Measurements from ENCODE around the gene AGAP1. TPM values are rescaled to one million over a fixed set of nuclear protein-coding genes. Genes with fewer than 3 reads are reported as not detected.

The AGAP1 gene
- total RNA-seq, 2 experiments from 2014 or later, result not detected

GRCh38 chr2:236055471-236055870 lies 561.6 kb downstream of the AGAP1 start:
- H3K27ac ChIP-seq (ENCODE audit: low read depth, low read length, poor library complexity, severe bottlenecking), result no peak overlapping the region
- CTCF ChIA-PET (ENCODE audit: unreplicated experiment), result no interaction called here
- TF ChIP-seq EZH2phosphoT487 (IDR thresholded peaks at IDR 0.05; ENCODE audit: borderline replicate concordance, low read depth, low read length), result no peak
- TF ChIP-seq CTCF (conservative IDR thresholded peaks at IDR 0.05; ENCODE audit: low read length), result no peak

GRCh38 chr2:236056141-236056540 lies 562.3 kb downstream of the AGAP1 start:
- no peak for DNase-seq (ENCODE audit: low spot score)
- Histone ChIP-seq H3K4me2 (ENCODE audit: low read length) (no peak overlapping the region), H3K36me3 (ENCODE audit: insufficient read depth, low read length) (no peaks in the 10 kb centered on the region), H3K27ac (ENCODE audit: low read depth, low read length, poor library complexity, severe bottlenecking) (no peak overlapping the region), H3K4me3 (ENCODE audit: low read depth, low read length, poor library complexity, severe bottlenecking) (no peak overlapping the region), H3K9me2 (ENCODE audit: insufficient read depth, low read length) (no peaks in the 10 kb centered on the region), H4K20me1 (ENCODE audit: insufficient read depth, low read length) (no peaks in the 10 kb centered on the region), H3K9me3 (ENCODE audit: low read length) (no peaks in the 10 kb centered on the region), H3K79me2 (ENCODE audit: insufficient read depth, low read depth, low read length) (no peaks in the 10 kb centered on the region), H2AFZ (ENCODE audit: low read length) (no peak overlapping the region), H3K4me1 (ENCODE audit: insufficient read depth, low read length, poor library complexity, severe bottlenecking) (no peaks in the 10 kb centered on the region)
- intact Hi-C loops (cut with micrococcal nuclease; ENCODE audit: unreplicated experiment), result no loop called here
- POLR2A ChIA-PET, result no interaction called here
- TF ChIP-seq CTCF (conservative IDR thresholded peaks at IDR 0.05; ENCODE audit: low read length) (no peak), EZH2phosphoT487 (IDR thresholded peaks at IDR 0.05; ENCODE audit: borderline replicate concordance, low read depth, low read length) (no peak)
- CTCF ChIA-PET (ENCODE audit: unreplicated experiment), result no interaction called here
- no TSS peak for BruUV-seq (replicated peaks)

More at GRCh38 chr2:236055471-236055870, 561.6 kb downstream of the AGAP1 start:
- H3K4me2 ChIP-seq (ENCODE audit: low read length), result no peak overlapping the region
- intact Hi-C loops (cut with micrococcal nuclease; ENCODE audit: unreplicated experiment), result no loop called here
- H3K4me1 ChIP-seq (ENCODE audit: insufficient read depth, low read length, poor library complexity, severe bottlenecking), result no peaks in the 10 kb centered on the region
- no peak overlapping the region for H3K4me3 ChIP-seq (ENCODE audit: low read depth, low read length, poor library complexity, severe bottlenecking)
- H3K79me2 ChIP-seq (ENCODE audit: insufficient read depth, low read depth, low read length), result no peaks in the 10 kb centered on the region
- H2AFZ ChIP-seq (ENCODE audit: low read length), result no peak overlapping the region
- no peaks in the 10 kb centered on the region for H3K9me3 ChIP-seq (ENCODE audit: low read length)
- H3K9me2 ChIP-seq (ENCODE audit: insufficient read depth, low read length), result no peaks in the 10 kb centered on the region
- no TSS peak for BruUV-seq (replicated peaks)
- DNase-seq (ENCODE audit: low spot score), result no peak
- no peaks in the 10 kb centered on the region for H3K36me3 ChIP-seq (ENCODE audit: insufficient read depth, low read length)
- POLR2A ChIA-PET, result no interaction called here
- H4K20me1 ChIP-seq (ENCODE audit: insufficient read depth, low read length), result no peaks in the 10 kb centered on the region

GRCh38 chr2:236057375-236057774 lies 563.5 kb downstream of the AGAP1 start:
- Histone ChIP-seq H3K27ac (ENCODE audit: low read depth, low read length, poor library complexity, severe bottlenecking) (no peak overlapping the region), H3K79me2 (ENCODE audit: insufficient read depth, low read depth, low read length) (no peaks in the 10 kb centered on the region), H3K4me3 (ENCODE audit: low read depth, low read length, poor library complexity, severe bottlenecking) (no peak overlapping the region), H3K4me1 (ENCODE audit: insufficient read depth, low read length, poor library complexity, severe bottlenecking) (no peaks in the 10 kb centered on the region), H3K9me2 (ENCODE audit: insufficient read depth, low read length) (no peaks in the 10 kb centered on the region), H3K9me3 (ENCODE audit: low read length) (no peaks in the 10 kb centered on the region), H3K4me2 (ENCODE audit: low read length) (no peak overlapping the region), H2AFZ (ENCODE audit: low read length) (no peak overlapping the region), H4K20me1 (ENCODE audit: insufficient read depth, low read length) (no peaks in the 10 kb centered on the region), H3K36me3 (ENCODE audit: insufficient read depth, low read length) (no peaks in the 10 kb centered on the region)
- no peak for DNase-seq (ENCODE audit: low spot score)
- ChIA-PET CTCF (ENCODE audit: unreplicated experiment) (no interaction called here), POLR2A (no interaction called here)
- intact Hi-C loops (cut with micrococcal nuclease; ENCODE audit: unreplicated experiment), result no loop called here
- no TSS peak for BruUV-seq (replicated peaks)
- TF ChIP-seq EZH2phosphoT487 (IDR thresholded peaks at IDR 0.05; ENCODE audit: borderline replicate concordance, low read depth, low read length) (no peak), CTCF (conservative IDR thresholded peaks at IDR 0.05; ENCODE audit: low read length) (no peak)

Data from OCI-LY7 (cell line).